GM18951 (cell line): ENCODE data around the gene DBI.

Source experiments
- POLR2A ChIP-seq: IDR thresholded peaks from 4 replicates; pipeline ENCODE4 v1.6.1; 2011; ENCODE audit warnings: mild to moderate bottlenecking; ENCODE audit not compliant: insufficient read length, insufficient read depth; ENCODE audit errors: extremely low read depth
- in situ Hi-C: fragments of 300-500 bp; cut with MboI; formaldehyde crosslinking; loops from one replicate; pipeline ENCODE4 v1.12.0; 2022; ENCODE audit warnings: low sequenced_read_pairs, mixed read lengths, inconsistent platforms; ENCODE audit not compliant: unreplicated experiment

The DBI gene

DNA sequence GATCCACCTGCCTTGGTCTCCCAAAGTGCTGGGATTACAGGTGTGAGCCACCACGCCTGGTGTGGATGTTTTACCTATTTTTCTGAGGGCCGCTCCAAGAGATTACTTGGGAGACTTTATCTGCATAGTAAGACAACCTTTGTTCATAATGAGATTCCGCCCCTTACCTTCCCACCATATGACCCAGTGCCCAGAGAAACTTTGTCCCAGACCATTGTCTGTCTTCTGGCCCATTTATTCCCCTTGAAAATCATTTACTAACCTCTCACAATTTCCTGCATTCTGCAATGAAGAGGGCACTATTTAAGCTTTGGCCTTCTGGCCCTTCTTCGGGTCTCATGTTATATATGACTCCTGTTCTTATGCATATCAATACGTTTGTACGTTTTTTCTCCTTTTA is 51.1 kb downstream of the DBI start:
- in situ Hi-C loops = loop anchor here (25.0 kb wide), 1 partner anchor 244 kb away; no protein-coding TSS in a partner anchor
- no peak for TF ChIP-seq POLR2A

DNA sequence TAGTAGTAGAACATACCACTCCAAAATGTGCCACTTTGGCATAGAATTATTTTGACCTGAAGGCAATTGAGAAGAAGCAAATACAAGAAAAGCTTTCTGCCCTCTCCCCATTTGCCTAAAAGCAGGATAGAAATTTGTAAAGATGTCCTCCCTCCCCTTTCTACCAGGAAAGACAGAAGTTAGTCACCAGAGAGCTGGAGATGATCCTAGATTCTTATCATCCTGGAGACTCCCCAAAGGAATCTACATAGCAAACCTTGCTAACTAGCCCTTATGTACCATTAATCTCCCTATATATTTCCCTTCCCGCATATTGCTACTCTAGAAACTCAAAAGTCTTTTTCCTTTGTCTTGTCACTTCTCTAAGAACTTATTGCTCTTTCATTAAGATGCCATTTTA is 52.3 kb downstream of the DBI start:
- in situ Hi-C loops = loop anchor here (25.0 kb wide), 1 partner anchor 243 kb away; no protein-coding TSS in a partner anchor
- no peak for TF ChIP-seq POLR2A

DNA sequence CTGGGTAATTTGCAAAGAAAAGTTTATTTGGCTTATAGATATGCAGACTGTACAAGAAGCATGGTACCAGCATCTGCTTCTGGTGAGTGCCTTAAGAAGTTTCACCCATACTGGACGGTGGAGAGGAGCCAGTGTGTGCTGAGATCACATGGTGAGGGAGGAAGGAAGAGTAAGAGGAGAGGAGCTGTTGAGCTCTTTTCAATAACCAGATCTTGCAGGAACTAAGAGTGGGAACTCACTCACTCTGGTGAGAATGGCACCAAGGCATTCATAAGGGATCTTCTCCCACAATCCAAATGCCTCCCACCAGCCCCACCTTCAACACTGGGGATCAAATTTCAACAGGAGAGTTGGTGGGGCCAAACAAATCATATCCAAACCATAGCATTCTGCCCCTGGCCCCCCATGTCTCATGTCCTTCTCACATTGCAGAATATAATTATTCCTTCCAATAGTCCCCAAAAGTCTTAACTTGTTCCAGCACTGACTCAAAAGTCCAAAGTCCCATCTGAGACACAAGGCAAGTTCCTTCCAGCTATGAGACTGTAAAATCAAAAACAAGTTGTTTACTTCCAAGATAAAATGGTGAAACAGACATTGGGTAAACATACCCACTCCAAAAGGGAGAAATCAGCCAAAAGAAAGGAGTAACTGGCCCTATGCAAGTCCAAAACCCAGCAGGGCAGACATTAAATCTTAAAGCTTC is 53.2 kb downstream of the DBI start:
- in situ Hi-C loops = loop anchor here (25.0 kb wide), 1 partner anchor 242 kb away; no protein-coding TSS in a partner anchor
- TF ChIP-seq POLR2A = no peak

- in situ Hi-C loops = loop anchor here (25.0 kb wide), 1 partner anchor 241 kb away; no protein-coding TSS in a partner anchor
- no peak for TF ChIP-seq POLR2A
Observed at GRCh38 chr2:119421304-119421703, 54.5 kb downstream of the DBI start.

GRCh38 chr2:119421741-119422140 is 55.0 kb downstream of the DBI start:
- no peak for TF ChIP-seq POLR2A
- in situ Hi-C loops = loop anchor here (25.0 kb wide), 1 partner anchor 241 kb away; no protein-coding TSS in a partner anchor
